Brain microvascular endothelial cell (primary cell): ENCODE data around the gene DIP2A.

Experiments
- DNase-seq: peaks from one replicate; pipeline ENCODE4 v3.0.0-alpha.2; 2020
- H3K27ac ChIP-seq: fragments of 250-450 bp; sonication (Bioruptor Pico); 2 replicates; pipeline ENCODE4 v1.5.1; 2020; ENCODE audit warnings: mild to moderate bottlenecking, moderate library complexity
- H3K27me3 ChIP-seq: fragments of 250-450 bp; sonication (Bioruptor Pico); replicated peaks from 2 replicates; pipeline ENCODE4 v1.5.1; 2020; ENCODE audit warnings: mild to moderate bottlenecking
- H3K36me3 ChIP-seq: fragments of 250-450 bp; sonication (Bioruptor Pico); replicated peaks from 2 replicates; pipeline ENCODE4 v1.5.1; 2020; ENCODE audit warnings: mild to moderate bottlenecking
- H3K4me3 ChIP-seq: 2 replicates; pipeline ENCODE4 v1.5.1; 2011; ENCODE audit warnings: low read depth, mild to moderate bottlenecking, control low read depth, low read length, moderate library complexity
- in situ Hi-C: cut with HindIII; loops from 2 replicates; pipeline ENCODE4 v1.10.0; 2017; ENCODE audit warnings: low sequenced_read_pairs, low pct_ligation_motif_present
- TF ChIP-seq, protein P1 (sequence below): IDR thresholded peaks from 2 replicates; pipeline ENCODE4 v1.5.1; 2011; ENCODE audit warnings: low read depth, mild to moderate bottlenecking, moderate library complexity, low read length, control low read depth, inconsistent platforms; ENCODE audit errors: missing control alignments

Gene DIP2A

DNA sequence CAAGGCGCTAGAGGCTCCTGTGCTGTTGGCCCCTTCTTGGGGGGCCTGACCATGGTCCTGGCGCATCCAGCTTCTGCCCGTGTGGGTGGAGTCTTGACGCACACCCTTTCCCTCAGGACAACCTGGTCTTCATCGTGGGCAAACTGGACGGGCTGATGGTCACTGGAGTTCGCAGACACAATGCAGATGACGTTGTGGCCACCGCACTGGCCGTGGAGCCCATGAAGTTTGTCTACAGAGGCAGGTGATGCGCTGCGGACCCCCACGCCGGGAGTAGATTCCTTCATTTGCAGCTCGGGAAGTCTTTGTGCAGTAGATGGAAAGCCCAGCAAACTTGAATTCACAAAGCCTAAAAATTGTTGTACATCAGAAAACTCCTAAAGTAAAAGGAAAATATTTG is 88.1 kb downstream of the DIP2A start:
- in situ Hi-C loops = no loop called here
- Histone ChIP-seq H3K27me3 (no peaks in the 10 kb centered on the region), H3K36me3 (peaks cover 58% of the 10 kb centered on the region), H3K27ac (no peak overlapping the region), H3K4me3 (no peak overlapping the region)
- TF ChIP-seq, protein P1, sequence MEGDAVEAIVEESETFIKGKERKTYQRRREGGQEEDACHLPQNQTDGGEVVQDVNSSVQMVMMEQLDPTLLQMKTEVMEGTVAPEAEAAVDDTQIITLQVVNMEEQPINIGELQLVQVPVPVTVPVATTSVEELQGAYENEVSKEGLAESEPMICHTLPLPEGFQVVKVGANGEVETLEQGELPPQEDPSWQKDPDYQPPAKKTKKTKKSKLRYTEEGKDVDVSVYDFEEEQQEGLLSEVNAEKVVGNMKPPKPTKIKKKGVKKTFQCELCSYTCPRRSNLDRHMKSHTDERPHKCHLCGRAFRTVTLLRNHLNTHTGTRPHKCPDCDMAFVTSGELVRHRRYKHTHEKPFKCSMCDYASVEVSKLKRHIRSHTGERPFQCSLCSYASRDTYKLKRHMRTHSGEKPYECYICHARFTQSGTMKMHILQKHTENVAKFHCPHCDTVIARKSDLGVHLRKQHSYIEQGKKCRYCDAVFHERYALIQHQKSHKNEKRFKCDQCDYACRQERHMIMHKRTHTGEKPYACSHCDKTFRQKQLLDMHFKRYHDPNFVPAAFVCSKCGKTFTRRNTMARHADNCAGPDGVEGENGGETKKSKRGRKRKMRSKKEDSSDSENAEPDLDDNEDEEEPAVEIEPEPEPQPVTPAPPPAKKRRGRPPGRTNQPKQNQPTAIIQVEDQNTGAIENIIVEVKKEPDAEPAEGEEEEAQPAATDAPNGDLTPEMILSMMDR = no peak
- DNase-seq = no peak

DNA sequence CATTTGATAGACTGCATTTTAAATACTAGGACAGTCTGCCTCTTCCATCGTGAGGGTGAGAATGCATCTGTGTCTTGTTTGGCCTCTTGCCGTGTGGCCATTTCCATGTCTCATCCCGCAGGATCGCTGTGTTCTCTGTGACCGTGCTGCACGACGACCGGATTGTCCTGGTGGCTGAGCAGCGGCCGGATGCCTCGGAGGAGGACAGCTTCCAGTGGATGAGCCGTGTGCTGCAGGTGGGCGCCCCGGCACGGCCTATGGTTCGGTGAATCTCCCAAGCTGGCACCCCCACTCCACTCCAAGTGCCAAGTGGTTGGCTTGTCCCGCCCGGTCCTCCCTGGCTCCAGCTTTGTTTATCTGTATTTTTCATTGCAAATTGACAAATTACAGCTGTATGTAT is 91.0 kb downstream of the DIP2A start:
- no peak overlapping the region for H3K4me3 ChIP-seq
- in situ Hi-C loops = no loop called here
- DNase-seq = no peak
- H3K27ac ChIP-seq = no peak overlapping the region
- no peaks in the 10 kb centered on the region for H3K27me3 ChIP-seq
- peaks cover 68% of the 10 kb centered on the region for H3K36me3 ChIP-seq
- TF ChIP-seq, protein P1 = no peak

DNA sequence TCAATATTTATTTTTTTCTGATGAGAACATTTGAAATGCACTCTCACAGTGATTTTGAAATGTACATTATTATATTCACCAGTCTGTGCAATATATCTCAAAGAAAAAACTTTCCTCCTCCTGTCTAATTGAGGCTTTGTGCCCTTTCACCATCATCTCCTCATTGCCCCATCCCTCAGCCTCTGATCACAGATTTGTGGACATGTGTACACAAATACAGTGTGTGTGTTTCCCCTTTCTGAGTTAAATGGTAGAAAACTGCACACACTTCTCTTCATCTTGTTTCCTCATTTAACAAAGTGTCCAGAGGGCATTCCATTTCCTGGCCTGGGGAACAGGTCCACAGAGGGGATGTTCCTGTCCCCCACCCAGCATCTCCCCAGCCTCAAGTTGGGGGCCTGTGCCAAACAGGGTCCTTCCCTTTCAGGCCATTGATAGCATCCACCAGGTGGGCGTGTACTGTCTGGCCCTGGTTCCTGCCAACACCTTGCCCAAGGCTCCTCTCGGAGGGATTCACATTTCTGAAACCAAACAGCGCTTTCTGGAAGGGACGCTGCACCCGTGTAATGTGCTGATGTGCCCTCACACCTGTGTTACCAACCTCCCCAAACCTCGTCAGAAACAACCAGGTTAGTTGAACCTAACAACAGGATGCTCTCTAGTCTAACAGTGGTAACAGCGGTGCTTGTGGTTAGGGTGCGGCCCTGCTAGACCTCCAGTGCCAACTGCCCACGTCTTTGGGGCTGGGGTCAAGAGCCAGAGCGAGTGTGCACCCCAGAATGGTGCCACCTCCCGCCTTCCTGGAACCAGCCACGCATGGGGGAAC is 91.6 kb downstream of the DIP2A start:
- Histone ChIP-seq H3K36me3 (peaks cover 70% of the 10 kb centered on the region), H3K27ac (no peak overlapping the region), H3K4me3 (no peak overlapping the region), H3K27me3 (no peaks in the 10 kb centered on the region)
- DNase-seq = no peak
- TF ChIP-seq, protein P1 = no peak
- in situ Hi-C loops = no loop called here

DNA sequence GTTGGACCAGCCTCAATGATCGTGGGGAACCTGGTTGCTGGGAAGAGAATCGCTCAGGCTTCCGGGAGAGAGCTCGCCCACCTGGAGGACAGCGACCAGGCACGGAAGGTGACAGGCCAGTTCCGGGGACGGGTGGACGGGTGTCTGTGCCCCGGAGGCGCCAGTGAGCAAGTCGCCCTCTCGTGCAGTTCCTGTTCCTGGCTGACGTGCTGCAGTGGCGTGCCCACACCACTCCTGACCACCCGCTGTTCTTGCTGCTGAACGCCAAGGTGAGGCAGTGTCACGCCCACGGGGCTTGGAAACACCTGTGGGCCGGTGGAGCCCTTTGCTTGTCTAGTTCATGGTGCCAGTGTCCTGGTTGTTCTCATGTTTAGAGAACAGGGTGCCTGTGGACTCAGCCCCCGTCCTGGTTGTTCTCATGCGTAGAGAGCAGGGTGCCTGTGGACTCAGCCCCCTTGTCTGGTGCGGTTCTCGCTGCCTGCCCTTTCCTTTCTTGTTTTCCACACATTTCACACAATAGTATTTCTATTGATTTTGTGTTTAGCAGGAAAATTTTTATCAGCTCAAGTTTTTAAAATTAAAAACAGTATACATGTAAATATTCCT is 93.0 kb downstream of the DIP2A start:
- Histone ChIP-seq H3K36me3 (peaks cover 61% of the 10 kb centered on the region), H3K4me3 (no peak overlapping the region), H3K27me3 (no peaks in the 10 kb centered on the region), H3K27ac (no peak overlapping the region)
- TF ChIP-seq, protein P1 = no peak
- in situ Hi-C loops = no loop called here
- no peak for DNase-seq

DNA sequence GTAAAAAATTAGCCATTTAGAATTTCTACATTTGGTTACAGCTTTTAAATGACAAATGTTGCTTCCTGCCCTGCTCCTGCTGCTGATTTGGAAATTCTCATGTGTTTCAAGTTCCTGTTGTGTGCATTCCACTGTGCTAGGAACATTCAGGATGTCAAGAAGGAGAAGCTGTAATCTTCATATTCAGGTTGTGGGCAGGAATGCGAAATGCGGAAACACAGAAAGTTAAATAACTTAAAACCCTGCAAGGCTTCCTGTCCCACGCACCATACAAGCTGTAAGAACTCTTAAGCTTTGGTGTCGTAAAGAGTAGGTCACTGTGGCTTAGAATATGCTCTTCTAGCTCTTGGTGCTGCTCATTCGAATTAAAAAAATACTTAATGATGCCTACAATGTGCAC is 93.6 kb downstream of the DIP2A start:
- H3K4me3 ChIP-seq = no peak overlapping the region
- DNase-seq = no peak
- H3K36me3 ChIP-seq = peaks cover 60% of the 10 kb centered on the region
- TF ChIP-seq, protein P1 = no peak
- H3K27me3 ChIP-seq = no peaks in the 10 kb centered on the region
- no peak overlapping the region for H3K27ac ChIP-seq
- in situ Hi-C loops = no loop called here
